ENCODE data around the gene EDARADD.

Gene EDARADD

DNA sequence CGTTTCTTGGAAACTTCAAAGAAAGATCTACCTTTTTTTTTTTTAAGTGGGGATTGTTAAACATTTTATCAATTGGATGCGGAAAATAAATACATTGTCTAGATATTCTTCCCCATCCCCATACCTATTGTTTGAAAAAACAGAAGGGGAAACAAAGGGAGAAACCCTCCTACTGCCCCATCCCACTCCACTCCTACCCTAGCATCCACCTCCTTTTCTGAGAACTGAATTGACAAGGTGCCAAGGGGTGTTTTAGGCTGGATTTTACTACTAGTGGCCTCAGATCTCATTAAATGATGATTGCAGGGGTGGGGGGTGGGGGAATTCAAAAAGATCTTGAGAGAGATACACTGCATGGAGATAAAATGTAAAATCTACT, 2.6 kb downstream of the EDARADD start:
- no peaks in the 10 kb centered on the region for H3K36me3 ChIP-seq (replicated peaks in 1 of 2; ENCODE audit: control insufficient read depth in 2 of 2, insufficient read depth in 2 of 2, low read length in 2 of 2)
- H3K27me3 ChIP-seq (ENCODE audit: control insufficient read depth in 3 of 3, insufficient read depth in 3 of 3, low read depth in 1 of 3, low read length in 3 of 3) = peaks cover 0 to 59% (median 17%) of the 10 kb centered on the region in 3 experiments
- H2AK5ac ChIP-seq (ENCODE audit: low read depth, low read length) = no peak overlapping the region
- H2BK5ac ChIP-seq (ENCODE audit: low read length) = no peak overlapping the region
- H2BK120ac ChIP-seq (ENCODE audit: low read depth, low read length) = no peak overlapping the region
- H3K79me1 ChIP-seq (ENCODE audit: low read depth, low read length) = no peaks in the 10 kb centered on the region
- H3K14ac ChIP-seq (ENCODE audit: low read length) = no peak overlapping the region
- no peak overlapping the region for H3K4me2 ChIP-seq (ENCODE audit: insufficient read depth, low read length, poor library complexity, severe bottlenecking)
- no peak overlapping the region for H4K8ac ChIP-seq (ENCODE audit: low read depth, low read length)
- H3K4ac ChIP-seq (ENCODE audit: low read length) = no peak overlapping the region
- peaks cover 7 to 10% of the 10 kb centered on the region in 2 donors for H3K4me1 ChIP-seq (ENCODE audit: control insufficient read depth in 2 of 2, insufficient read depth in 1 of 2, low read depth in 1 of 2, low read length in 2 of 2)
- no peak overlapping the region for H2AFZ ChIP-seq (ENCODE audit: low read length)
- H3K4me3 ChIP-seq (ENCODE audit: low read length in 2 of 2) = no peak overlapping the region
- DNase-seq (ENCODE audit: low spot score) = no peak
- H3K18ac ChIP-seq (ENCODE audit: low read length) = no peak overlapping the region
- H3K9me3 ChIP-seq (replicated peaks in 1 of 2; ENCODE audit: control insufficient read depth in 2 of 2, insufficient read depth in 1 of 2, low read depth in 1 of 2, low read length in 2 of 2) = no peaks in the 10 kb centered on the region
- H3K9ac ChIP-seq (ENCODE audit: low read depth, low read length, poor library complexity) = no peak overlapping the region
- no CpG with 5 or more reads among the region's 2 CpGs for WGBS, 2 donors (ENCODE audit: extremely low coverage in 2 of 2, insufficient read length in 2 of 2, insufficient replicate concordance in 1 of 2)
- no peak overlapping the region for H3K27ac ChIP-seq (replicated peaks; ENCODE audit: low read length)
- H2BK12ac ChIP-seq (ENCODE audit: low read length) = no peak overlapping the region
- H4K91ac ChIP-seq (ENCODE audit: low read depth, low read length, poor library complexity) = no peak overlapping the region
- H3K23ac ChIP-seq (ENCODE audit: low read depth, low read length, poor library complexity) = no peak overlapping the region
- H2BK15ac ChIP-seq (ENCODE audit: low read length) = no peak overlapping the region

DNA sequence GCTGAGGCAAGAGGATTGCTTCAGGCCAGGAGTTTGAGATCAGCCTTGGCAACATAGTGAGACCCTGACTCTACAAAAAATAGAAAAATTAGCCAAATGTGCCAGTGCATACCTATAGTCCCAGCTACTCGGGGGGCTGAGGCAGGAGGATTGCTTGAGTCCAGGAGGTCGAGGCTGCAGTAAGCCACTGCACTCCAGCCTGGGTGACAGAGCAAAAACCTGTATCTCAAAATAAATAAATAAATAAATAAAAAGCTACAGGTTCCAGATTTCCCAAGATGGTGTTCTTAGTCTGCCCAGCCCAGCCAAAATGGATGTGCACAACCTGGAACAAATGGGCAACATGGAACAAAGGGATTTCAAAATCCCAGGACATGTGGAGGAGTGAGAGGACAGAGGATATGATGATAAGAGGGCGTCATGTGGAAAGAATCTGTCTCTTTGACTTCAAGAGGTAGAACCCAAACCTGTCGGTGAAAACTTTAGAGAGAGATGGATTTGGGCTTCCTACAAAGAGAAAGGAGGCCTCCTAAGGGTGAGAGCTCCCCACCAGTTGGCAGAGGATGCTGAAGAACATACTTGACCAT, 3.2 kb downstream of the EDARADD start:
- DNase-seq (ENCODE audit: low spot score) = no peak
- no peak overlapping the region for H3K14ac ChIP-seq (ENCODE audit: low read length)
- WGBS, 2 donors (ENCODE audit: extremely low coverage in 2 of 2, insufficient read length in 2 of 2, insufficient replicate concordance in 1 of 2) = no CpG with 5 or more reads among the region's 4 CpGs
- no peak overlapping the region for H4K91ac ChIP-seq (ENCODE audit: low read depth, low read length, poor library complexity)
- no peak overlapping the region for H3K4me2 ChIP-seq (ENCODE audit: insufficient read depth, low read length, poor library complexity, severe bottlenecking)
- no peak overlapping the region for H3K18ac ChIP-seq (ENCODE audit: low read length)
- no peak overlapping the region for H3K9ac ChIP-seq (ENCODE audit: low read depth, low read length, poor library complexity)
- H2BK120ac ChIP-seq (ENCODE audit: low read depth, low read length) = no peak overlapping the region
- peaks cover 0 to 57% (median 17%) of the 10 kb centered on the region in 3 experiments for H3K27me3 ChIP-seq (ENCODE audit: control insufficient read depth in 3 of 3, insufficient read depth in 3 of 3, low read depth in 1 of 3, low read length in 3 of 3)
- no peak overlapping the region for H3K27ac ChIP-seq (replicated peaks; ENCODE audit: low read length)
- H3K79me1 ChIP-seq (ENCODE audit: low read depth, low read length) = no peaks in the 10 kb centered on the region
- no peak overlapping the region for H3K4me3 ChIP-seq (ENCODE audit: low read length in 2 of 2)
- H3K9me3 ChIP-seq (replicated peaks in 1 of 2; ENCODE audit: control insufficient read depth in 2 of 2, insufficient read depth in 1 of 2, low read depth in 1 of 2, low read length in 2 of 2) = no peaks in the 10 kb centered on the region
- H2BK12ac ChIP-seq (ENCODE audit: low read length) = no peak overlapping the region
- H3K36me3 ChIP-seq (replicated peaks in 1 of 2; ENCODE audit: control insufficient read depth in 2 of 2, insufficient read depth in 2 of 2, low read length in 2 of 2) = no peaks in the 10 kb centered on the region
- no peak overlapping the region for H2AK5ac ChIP-seq (ENCODE audit: low read depth, low read length)
- H3K23ac ChIP-seq (ENCODE audit: low read depth, low read length, poor library complexity) = no peak overlapping the region
- H3K4me1 ChIP-seq (ENCODE audit: control insufficient read depth in 2 of 2, insufficient read depth in 1 of 2, low read depth in 1 of 2, low read length in 2 of 2) = peaks cover 7 to 10% of the 10 kb centered on the region in 2 donors
- no peak overlapping the region for H2BK5ac ChIP-seq (ENCODE audit: low read length)
- H3K4ac ChIP-seq (ENCODE audit: low read length) = no peak overlapping the region
- H4K8ac ChIP-seq (ENCODE audit: low read depth, low read length) = no peak overlapping the region
- no peak overlapping the region for H2AFZ ChIP-seq (ENCODE audit: low read length)
- H2BK15ac ChIP-seq (ENCODE audit: low read length) = no peak overlapping the region

DNA sequence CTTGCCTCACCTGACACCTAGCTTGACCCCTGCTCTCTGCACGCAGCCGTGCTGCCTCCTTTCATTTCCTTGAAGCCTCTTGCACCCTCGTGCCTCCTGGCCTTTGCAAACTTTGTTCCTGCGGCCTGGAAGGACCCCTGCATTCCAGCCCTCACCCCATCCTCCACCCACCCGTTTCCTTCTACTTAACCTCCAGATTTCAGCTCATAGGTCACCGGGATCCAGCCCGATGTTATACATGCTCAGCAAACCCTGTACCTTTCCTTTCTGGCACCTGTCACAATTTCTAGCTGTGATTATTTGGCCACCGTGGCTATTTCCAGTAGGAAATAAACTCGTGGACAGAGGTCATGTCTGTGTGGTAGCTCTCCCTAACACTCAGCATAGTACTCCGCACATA, 4.5 kb downstream of the EDARADD start:
- no peak overlapping the region for H3K4ac ChIP-seq (ENCODE audit: low read length)
- DNase-seq (ENCODE audit: low spot score) = no peak

DNA sequence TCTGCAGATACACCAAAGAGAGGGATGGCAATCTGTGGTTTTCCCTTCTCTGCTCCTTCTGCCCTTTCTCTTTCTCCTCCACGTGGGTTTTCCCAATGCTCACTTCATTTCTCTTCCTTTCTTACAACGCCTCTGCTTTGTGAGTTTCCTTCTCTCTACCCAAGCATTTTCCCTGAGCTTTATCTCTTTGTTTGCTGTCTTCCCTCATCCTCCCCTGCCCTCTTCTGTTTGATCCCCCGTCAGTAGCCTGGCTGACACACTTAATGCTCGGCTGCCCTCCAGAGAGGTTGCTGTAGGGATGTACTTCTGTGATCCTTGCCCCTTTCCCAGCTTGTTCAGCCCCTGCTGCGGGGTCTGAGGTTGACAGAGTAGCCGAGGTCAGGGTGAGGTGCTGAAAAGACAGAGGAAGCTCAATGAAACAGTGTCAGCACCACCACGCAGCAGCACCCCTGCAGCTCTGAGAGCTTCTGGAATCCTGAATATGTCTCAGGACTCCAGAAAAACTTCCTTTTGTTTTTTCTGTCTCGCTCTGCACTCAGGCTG, 6.0 kb downstream of the EDARADD start:
- Histone ChIP-seq H2AFZ (ENCODE audit: low read length) (peak overlapping the region; percentile 56), H4K8ac (ENCODE audit: low read depth, low read length) (no peak overlapping the region), H3K4ac (ENCODE audit: low read length) (no peak overlapping the region), H3K4me1 (ENCODE audit: control insufficient read depth in 2 of 2, insufficient read depth in 1 of 2, low read depth in 1 of 2, low read length in 2 of 2) (peaks cover 5 to 10% of the 10 kb centered on the region in 2 donors), H3K36me3 (replicated peaks in 1 of 2; ENCODE audit: control insufficient read depth in 2 of 2, insufficient read depth in 2 of 2, low read length in 2 of 2) (no peaks in the 10 kb centered on the region), H3K27me3 (ENCODE audit: control insufficient read depth in 3 of 3, insufficient read depth in 3 of 3, low read depth in 1 of 3, low read length in 3 of 3) (peaks cover 0 to 33% (median 14%) of the 10 kb centered on the region in 3 experiments), H2AK5ac (ENCODE audit: low read depth, low read length) (no peak overlapping the region), H2BK15ac (ENCODE audit: low read length) (no peak overlapping the region), H2BK120ac (ENCODE audit: low read depth, low read length) (no peak overlapping the region), H3K18ac (ENCODE audit: low read length) (no peak overlapping the region), H3K9me3 (replicated peaks in 1 of 2; ENCODE audit: control insufficient read depth in 2 of 2, insufficient read depth in 1 of 2, low read depth in 1 of 2, low read length in 2 of 2) (no peaks in the 10 kb centered on the region), H2BK12ac (ENCODE audit: low read length) (no peak overlapping the region), H2BK5ac (ENCODE audit: low read length) (no peak overlapping the region), H3K23ac (ENCODE audit: low read depth, low read length, poor library complexity) (no peak overlapping the region), H3K27ac (replicated peaks; ENCODE audit: low read length) (no peak overlapping the region), H4K91ac (ENCODE audit: low read depth, low read length, poor library complexity) (no peak overlapping the region), H3K14ac (ENCODE audit: low read length) (no peak overlapping the region), H3K4me3 (ENCODE audit: low read length in 2 of 2) (no peak overlapping the region), H3K79me1 (ENCODE audit: low read depth, low read length) (no peaks in the 10 kb centered on the region), H3K4me2 (ENCODE audit: insufficient read depth, low read length, poor library complexity, severe bottlenecking) (peak overlapping the region; percentile 19), H3K9ac (ENCODE audit: low read depth, low read length, poor library complexity) (no peak overlapping the region)
- peak; percentile 9 for DNase-seq (ENCODE audit: low spot score)
- no CpG with 5 or more reads among the region's 8 CpGs for WGBS, 2 donors (ENCODE audit: extremely low coverage in 2 of 2, insufficient read length in 2 of 2, insufficient replicate concordance in 1 of 2)

More for the DNA sequence above, 4.5 kb downstream of the EDARADD start:
- Histone ChIP-seq H3K9ac (ENCODE audit: low read depth, low read length, poor library complexity) (no peak overlapping the region), H2AFZ (ENCODE audit: low read length) (no peak overlapping the region), H3K4me3 (ENCODE audit: low read length in 2 of 2) (no peak overlapping the region), H3K27ac (replicated peaks; ENCODE audit: low read length) (no peak overlapping the region), H3K4me2 (ENCODE audit: insufficient read depth, low read length, poor library complexity, severe bottlenecking) (no peak overlapping the region), H3K23ac (ENCODE audit: low read depth, low read length, poor library complexity) (no peak overlapping the region), H3K79me1 (ENCODE audit: low read depth, low read length) (no peaks in the 10 kb centered on the region), H3K18ac (ENCODE audit: low read length) (no peak overlapping the region), H3K14ac (ENCODE audit: low read length) (no peak overlapping the region), H3K9me3 (replicated peaks in 1 of 2; ENCODE audit: control insufficient read depth in 2 of 2, insufficient read depth in 1 of 2, low read depth in 1 of 2, low read length in 2 of 2) (no peaks in the 10 kb centered on the region), H3K4me1 (ENCODE audit: control insufficient read depth in 2 of 2, insufficient read depth in 1 of 2, low read depth in 1 of 2, low read length in 2 of 2) (peaks cover 7 to 10% of the 10 kb centered on the region in 2 donors), H3K27me3 (ENCODE audit: control insufficient read depth in 3 of 3, insufficient read depth in 3 of 3, low read depth in 1 of 3, low read length in 3 of 3) (peaks cover 0 to 49% (median 17%) of the 10 kb centered on the region in 3 experiments), H2AK5ac (ENCODE audit: low read depth, low read length) (no peak overlapping the region), H2BK15ac (ENCODE audit: low read length) (no peak overlapping the region), H2BK120ac (ENCODE audit: low read depth, low read length) (no peak overlapping the region), H4K91ac (ENCODE audit: low read depth, low read length, poor library complexity) (no peak overlapping the region), H2BK5ac (ENCODE audit: low read length) (no peak overlapping the region), H3K36me3 (replicated peaks in 1 of 2; ENCODE audit: control insufficient read depth in 2 of 2, insufficient read depth in 2 of 2, low read length in 2 of 2) (no peaks in the 10 kb centered on the region), H2BK12ac (ENCODE audit: low read length) (no peak overlapping the region), H4K8ac (ENCODE audit: low read depth, low read length) (no peak overlapping the region)
- no CpG with 5 or more reads among the region's 10 CpGs for WGBS, 2 donors (ENCODE audit: extremely low coverage in 2 of 2, insufficient read length in 2 of 2, insufficient replicate concordance in 1 of 2)

Data from neuronal stem cell (in vitro differentiated cells).